CD4-positive, alpha-beta T cell treated with Interleukin-4 for 4 hours (primary cell): ENCODE results near the gene AP2A2.

Experiments
- DNase-seq: peaks from one replicate; pipeline ENCODE4 v3.0.0-alpha.2; 2020

The AP2A2 gene

DNA sequence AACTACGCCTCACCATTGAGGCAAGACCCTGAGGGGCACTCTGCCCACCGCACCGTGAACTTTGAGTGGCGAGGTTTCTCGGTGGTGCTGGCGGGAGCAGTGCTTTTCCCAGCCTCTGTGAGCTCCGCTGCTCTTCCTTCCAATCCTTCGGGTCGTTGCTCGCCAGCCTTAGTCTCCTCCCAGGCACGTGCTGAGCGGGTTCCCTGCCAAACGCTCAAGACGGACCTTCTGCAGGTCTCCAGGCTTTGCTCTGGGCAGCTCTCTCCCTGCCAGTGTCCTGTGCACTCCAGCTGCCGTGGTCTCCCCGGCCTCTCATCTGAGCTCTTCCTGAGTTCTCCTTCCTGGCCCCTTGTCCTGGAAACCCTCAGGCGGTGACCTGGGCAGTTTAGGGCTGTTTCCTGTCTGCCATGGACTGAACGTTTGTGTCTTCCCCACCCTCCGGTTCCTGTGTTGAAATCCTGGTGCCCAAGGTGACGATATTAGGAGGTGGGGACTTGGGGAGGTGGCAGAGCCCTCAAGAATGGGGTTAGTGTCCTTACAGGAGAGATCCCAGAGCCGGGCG, 122.0 kb downstream of the AP2A2 start:
- no peak for DNase-seq

DNA sequence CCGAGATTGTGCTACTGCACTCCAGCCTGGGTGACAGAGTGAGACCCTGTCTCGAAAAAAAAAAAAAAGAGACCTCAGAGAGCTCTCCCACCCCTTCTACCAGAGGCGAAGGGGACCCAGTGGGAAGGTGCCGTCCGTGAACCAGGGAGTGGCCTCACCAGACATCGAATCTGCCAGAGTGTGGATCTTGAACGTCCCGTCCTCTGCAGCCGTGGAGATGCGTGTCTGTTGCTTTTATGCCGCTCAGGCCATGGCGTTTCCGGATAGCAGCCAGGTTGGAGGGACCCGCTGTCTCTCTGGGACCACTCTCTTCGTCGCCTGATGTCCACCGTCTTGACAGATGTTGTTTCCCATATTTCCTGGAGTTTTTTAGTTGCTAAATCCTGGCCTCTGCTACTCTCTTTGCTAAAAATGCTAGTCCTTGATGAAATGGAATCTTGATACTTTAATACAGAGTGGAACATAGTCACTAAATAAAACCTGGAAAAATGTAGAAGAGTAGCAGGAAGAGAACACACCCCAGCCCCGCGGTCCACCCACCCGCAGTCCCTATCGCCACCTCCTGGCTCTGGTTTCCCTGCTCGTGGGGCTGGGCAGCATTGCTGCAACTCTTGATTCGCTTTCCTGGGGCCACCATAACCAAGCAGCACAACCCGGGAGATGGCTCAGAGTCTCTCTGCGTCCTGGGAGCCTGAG, 122.9 kb downstream of the AP2A2 start:
- DNase-seq: no peak

DNA sequence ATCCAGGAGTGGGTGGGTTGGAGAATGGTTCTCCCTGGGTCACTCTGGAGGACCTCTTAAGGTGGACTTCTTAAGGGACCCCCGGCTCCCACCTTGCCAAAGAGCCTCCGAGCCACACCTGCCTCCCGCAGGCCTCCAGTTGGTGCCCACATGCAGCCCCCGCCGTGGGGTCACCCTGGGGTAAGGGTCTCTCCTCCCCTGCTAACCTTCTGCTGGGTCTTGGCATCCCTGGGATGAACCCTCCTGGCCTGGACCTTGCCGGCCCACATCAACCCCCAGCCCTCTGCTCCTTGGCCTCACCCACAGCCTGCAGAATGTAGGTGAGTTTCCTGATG, 123.4 kb downstream of the AP2A2 start:
- no peak for DNase-seq

DNA sequence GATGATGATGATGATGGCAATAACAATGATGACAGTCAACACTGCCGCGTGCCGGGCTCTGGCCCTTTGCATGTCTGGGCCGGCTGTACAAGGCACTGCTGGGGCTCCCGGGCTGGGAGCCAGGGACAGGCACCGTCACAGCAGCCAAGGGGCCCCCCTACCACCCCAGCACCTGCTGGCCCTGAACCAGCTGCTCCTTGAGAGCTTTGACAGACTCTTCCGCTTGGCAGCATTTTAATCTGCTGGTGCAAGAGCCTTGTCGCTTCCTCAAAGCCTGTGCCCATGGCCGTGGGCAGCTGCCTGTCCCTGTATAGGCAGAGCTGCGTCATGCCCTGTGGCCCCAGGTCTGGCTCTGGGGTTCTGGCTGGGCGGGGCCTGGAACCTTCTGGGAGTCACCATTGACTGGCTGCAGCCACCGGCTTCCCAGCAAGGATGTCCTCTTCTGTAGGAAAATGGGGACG, 123.8 kb downstream of the AP2A2 start:
- no peak for DNase-seq

DNA sequence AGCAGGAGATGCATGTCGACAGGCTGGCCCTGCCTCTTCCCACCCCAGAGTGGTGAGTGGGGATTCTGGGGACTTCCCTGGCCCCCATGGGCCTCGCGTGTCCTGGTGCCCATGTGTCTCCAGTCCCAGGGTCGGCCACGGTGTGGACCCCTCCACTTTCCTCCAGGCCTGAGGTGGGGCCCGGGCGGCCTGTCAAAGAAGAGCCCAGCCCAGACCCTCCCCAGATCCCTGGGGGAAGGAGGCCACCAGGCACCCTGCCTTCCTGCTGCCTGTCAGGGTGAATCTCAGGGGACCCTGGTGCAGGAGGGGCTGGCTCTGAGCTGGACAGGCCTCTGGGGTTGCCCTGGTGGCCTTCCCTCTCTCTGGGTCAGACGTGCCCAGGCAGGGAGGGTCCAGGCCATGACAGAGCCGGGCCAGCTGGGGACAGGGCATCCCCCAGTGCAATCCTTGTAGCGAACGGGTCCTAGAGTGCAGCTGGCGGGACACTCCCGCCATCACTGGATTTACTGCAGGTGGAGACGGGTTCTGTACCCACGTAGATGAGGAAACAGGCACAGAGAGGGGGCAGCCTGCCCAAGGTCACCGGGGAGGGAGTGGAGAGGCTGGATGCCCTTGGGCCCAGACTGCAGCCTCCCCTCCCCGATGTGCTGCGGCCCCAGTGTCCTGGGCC, 124.4 kb downstream of the AP2A2 start:
- no peak for DNase-seq

DNA sequence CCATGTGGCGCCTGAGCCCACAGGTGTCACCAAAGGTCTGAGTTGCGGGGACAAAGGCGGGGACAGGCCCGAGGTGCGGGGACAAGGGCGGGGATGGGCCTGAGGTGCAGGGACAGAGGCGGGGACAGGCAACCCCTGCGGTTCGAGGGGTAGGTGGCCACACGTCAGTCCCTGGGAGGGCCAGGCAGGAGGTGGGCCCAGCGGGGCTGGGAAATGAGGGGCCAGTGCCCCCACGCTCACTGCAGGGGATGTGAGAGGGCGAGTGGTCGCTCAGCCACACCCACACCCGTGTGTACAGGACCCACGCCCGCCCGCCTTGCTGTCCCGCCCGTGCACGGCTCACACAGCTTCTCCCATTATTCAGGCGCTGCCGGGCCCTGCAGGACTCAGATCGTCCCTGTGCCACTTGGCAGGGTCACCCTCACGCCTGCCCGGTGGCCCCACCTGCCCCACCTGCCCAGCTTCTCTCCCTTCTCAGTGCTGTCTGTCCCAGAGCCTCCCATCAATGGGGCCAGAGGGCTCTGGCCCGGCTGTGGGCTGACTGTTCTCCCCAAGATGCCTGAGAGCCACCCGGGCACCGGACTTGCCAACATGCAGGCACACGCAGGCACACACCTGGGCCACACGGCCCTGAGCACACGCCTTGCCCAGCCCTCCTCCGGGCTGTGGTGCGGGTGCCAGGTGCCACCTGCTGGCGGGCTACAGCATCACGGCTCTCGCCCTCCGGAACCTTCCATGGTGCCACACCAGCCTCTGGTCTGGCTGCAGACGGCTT, 125.1 kb downstream of the AP2A2 start:
- DNase-seq: peak; percentile 65

DNA sequence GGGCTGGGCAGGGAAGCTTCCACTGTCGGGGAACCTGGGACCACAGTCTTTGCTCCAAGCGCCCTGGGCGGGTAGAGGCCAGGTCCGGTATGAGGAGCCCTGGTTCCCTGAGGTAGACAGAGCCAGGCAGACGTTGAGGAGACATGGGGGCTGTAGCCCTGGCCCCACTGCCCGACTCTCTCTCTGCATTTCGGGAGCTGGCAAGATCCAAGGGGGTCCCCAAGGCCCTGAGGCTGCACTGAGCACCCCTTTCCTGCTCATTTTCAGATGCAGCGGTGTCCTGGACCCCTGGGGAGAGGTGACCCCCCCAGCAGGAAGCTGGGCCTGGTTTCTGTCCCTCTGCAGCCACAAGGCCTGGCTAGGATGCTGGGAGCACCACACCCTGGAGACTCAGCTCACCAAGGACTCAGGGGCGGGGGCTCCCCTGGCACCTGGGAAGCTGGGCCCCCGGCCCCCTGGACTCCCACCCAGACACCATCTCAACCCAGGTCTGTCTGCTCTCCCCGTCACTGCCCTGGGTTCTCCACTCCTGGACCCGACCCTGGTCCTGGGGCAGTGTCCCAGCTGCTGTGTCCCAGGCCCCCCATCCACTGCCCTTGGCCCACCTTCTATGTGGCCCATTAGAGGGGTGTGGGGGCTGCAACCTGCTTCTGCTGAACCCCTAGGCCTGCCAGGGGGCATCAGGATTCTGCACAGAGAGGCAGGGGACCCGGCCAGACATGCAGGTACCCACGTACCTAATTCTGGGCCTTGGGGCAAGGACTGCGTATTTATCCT, 125.9 kb downstream of the AP2A2 start:
- DNase-seq: no peak

DNA sequence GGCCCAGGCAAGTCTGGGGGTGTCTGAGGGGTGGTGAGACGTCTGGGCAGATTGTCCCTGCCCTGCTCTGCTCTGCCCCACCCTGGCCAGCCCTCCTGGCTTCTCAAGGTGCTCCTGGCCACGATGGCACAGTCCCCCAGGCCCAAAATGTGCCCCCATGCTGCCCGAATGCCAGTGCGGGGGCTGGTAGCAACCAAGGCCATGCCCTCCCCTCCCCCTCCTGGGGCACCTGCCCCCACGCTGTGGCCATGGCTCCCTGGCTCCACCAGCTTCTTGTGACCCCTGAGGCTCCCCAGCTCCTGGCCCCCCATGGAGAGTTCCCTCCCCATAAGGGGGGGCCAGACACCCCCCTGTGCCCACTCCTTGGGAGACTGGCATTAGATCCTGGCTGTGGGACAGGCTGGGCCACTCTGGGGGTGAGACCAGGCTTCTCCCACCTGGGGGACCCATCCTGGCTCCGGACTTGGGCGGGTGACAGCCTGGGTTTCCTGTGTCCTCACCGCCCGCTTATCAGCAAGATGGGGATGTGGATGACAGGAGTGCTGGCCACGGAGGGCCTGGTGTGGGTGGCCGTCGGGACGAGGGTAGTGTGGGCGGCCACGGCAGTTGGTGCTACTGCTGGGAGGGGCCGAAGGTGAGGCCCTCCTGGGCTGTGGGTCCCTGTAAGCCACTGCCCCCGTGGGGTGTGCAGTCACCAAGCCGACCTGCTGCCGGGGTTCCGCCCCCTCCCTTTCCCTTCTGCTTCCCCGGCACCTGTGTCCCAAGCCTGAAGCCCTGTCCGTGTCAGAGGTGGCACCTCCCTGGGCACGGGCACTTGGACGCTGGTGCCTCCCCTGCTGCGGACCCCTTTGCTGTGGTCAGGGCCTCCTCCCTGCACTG, 126.7 kb downstream of the AP2A2 start:
- DNase-seq: no peak

DNA sequence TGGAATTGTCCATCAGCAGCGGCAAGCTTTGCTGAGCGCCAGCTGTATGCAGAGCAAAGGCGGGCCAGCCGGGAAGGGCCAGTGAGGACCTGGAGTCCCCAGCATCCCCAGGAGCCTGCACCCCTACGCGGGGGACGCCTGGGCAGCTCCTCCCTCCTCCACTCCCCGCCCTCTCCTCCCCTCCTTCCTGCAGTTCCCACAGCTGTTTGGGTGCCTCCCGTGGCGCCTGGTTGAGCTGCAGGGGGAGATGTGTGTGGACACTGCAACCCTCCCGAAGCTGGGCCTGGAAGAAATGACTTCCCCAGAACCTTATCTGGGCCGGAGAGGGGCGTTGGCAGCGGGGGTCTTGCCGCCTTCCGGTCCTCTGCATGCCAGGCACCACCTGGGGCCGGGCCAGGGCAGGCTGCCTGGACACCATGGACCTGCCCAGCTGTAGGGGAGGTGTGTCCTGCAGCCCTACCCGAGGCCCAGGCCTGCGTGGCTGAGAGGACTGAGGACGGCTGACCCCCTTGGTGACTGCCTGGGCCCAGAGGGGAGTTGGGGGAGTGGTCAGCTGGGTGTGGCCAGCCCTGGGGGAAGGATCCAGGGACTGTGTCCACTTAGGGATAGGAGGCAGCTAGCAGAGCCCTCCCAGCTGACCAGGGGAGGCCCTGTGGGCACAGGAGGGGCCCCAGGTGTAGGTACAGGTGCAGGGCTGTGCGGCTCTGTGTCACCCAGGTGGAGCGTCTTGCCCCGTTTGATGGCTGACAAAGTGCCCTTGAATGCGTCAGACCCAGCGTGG, 127.6 kb downstream of the AP2A2 start:
- no peak for DNase-seq

DNA sequence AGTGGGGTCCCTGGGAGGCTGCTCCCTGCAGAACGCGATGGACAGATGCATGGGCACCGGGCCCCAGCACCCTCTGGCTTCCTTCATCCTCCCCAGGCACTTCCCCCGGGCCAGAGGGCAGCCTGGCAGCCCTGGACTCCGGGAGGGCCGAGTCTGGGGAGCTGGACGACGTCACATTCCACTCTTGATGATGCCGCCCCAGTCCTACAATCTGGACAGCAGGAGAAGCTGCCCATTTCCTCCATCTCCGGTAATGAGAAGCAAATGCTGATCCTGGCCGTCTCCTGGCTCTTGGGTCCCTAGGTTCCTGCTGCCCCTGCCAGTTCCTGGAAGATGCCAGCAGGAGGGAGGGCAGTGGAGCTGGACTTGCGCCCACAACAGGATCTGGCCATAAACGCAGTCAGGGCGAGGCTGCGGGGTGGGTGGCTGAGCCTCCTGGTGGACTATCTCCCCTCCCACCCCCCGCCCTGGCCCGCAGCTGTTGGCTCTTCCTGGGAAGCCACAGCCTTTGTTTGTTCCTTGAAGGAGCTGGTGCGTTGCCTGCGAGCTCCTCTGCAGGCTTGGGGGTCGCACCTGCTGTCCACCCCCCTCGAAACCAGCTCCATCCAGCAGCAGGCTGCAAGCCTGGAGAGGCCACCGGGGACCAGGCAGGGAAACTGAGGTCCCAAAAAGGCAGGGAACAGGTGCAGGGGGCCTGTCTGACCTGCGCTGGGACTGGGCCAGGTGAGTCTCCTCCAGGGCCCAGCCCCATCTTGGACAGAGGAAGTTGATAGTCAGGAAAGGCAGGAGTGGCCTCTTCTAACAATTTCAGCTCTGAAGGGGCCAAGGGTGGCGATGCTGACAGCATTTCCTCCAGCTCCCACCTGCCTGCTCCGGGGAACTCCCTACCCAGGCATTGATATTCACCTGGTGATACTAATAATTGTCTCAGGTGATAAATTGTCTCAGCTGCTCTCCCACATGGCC, 128.8 kb downstream of the AP2A2 start:
- DNase-seq: no peak

DNA sequence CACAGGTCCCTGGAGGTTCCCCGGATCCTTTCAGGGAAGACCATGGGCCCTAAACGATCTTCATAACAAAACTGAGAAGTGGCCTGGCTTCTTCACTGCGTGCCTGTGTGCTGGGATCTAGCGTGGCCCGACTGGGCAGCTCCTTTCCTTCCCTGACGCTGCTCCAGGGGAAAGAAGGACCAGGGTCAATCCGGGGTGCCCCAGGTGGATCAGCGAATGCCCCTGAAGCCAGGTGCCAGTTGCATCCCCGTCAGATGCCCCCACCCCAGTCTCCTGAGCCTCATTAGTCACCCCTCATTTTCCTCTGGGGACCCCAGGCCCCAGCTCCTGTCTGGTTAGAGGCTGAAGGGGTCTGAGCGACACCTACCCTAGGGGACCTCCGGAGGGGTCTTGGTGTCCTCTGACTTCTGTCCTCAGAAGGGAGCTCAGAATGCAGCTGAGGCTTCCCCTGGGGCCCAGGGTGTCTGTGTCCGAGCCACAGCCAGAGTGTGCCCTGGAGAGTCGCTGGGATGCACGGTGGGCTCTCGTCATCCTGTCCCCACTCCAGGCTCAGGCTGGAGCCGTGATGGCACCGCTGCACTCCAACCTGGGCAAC, 129.5 kb downstream of the AP2A2 start:
- no peak for DNase-seq

DNA sequence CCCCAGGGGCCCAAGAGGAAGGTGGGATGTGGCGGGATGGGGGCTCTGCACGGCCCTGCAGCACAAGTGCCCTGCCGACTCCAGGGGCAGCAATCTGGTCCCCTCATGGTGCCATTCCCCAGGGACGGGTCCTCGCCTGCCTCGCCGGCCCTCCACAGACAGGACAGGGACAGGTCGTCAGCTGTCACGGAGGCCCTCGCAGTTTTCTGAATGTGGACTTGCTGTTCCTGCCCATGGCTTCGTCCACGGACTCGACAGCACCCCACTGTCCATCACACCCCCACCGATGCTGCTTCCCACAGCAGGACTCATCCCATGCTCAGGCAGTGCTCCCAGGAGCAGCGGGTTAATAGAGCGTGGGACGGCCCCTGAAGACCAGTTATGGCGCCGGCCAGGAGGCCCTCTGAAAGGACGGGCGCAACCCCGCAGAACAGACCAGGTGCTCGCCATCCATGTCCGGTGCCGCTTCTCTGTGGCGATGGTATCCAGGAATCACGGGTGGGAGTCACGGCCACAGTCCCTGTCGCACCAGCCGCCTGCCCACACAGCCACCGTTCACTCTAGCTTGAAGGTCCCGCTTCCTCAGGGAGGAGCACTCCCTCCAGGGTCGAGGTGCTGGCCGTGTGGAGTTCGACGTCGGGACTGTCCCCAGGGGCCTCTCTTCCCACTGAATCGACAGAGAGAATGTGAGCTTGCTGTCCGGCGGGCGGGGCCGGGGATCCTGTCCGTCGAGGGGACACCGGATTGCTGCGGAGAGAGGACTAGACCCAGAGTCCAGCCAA, 130.5 kb downstream of the AP2A2 start:
- DNase-seq: no peak

DNA sequence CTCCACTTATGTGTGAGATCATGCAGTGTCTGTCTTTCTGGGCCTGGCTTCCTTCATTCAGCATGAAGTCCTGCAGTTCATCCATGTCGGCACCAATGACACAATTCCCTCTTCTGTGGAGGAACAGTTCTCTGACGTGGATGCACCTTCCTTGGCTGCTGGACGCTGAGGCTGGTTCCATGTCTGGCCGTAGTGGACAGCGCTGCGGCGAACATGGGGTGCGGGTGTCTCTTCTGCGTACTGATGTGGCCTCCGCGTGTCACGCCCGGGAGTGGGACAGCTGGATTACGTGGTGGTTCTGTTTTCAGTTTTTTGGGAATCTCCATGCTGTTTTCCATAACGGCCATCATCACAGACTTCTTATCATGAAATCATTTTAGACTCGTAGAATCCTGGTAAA, 132.1 kb downstream of the AP2A2 start:
- DNase-seq: no peak

DNA sequence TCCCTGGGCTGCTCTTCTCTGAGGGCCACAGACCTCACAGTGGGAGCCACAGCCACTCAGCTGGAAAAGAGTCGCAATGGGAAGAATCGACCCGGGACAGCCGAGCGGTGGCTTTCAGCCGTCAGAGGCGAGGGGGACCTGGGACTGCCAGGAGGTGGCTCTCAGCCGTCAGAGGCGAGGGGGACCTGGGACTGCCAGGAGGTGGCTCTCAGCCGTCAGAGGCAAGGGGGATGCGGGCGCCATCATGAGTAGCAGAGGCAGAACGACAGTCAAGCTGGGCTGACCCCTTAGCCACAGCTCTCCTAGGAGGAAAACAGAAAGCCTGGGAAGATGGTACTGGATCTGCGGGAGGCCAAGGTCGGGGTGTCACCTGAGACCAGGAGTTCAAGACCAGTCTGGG, 134.1 kb downstream of the AP2A2 start:
- no peak for DNase-seq

DNA sequence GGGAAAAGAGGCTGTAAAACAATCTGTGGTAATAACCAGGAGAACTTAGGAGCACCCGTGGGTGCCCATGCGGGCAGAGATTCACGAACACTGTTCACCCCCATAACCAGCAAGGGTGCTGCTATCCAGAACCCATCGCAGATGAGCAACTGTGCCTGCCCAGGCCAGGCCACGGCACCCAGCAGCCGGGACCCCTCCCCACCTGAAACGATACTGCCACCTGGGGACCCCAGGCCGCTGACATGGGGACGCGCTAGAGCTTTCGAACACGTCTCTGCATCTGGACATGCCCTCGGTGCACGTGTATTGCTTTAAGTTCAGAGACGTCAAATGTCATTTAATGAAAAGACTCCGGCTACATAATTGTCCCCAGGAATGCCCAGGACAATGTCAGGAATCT, 134.7 kb downstream of the AP2A2 start:
- DNase-seq: no peak

DNA sequence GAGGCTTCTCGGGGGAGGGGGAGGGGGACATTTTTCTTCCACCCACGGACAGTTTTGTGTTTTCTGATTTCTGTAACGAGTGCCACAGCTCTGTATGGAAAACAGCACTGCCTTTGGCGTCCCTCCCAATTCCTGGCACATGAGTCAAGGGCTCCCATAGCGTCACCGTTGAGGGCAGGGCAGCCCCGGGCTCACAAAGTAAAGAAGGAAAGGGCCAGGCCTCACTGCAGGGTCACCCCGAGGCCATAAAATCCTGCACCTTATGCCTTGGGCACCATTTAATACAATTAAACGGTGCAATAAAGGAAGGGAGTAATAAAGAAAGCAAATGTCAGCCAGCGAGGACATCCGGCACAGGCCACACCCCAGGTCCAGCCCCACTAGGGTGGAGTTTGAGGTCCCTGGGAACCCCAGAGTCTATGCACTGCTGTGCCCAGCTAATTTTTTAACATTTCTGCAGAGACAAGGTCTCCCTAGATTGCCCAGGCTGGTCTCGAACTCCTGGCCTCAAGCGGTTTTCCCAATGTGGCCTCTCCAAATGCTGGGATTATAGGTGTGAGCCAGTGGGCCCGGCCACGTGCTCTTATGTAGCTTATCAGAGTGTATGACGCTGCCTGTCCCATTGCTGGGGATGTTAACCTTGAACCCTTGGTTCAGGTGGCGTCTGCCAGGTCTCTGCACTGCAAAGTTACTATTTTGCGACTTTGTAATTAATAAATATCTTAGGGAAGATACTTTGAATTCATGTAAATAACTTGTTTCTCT, 135.4 kb downstream of the AP2A2 start:
- no peak for DNase-seq
